HCT116 (cell line): ENCODE results near the gene LTC4S.

Experiments
- CEBPB ChIP-seq: IDR thresholded peaks from 2 replicates; pipeline ENCODE4 v1.6.1; 2012; ENCODE audit warnings: low read depth
- EZH2 ChIP-seq: fragments of 200-600 bp; sonication (generic); IDR thresholded peaks from 2 replicates; pipeline ENCODE4 v1.6.1; 2017; ENCODE audit warnings: antibody characterized with exemption, mixed run types
- POLR2AphosphoS5 ChIP-seq: IDR thresholded peaks from 2 replicates; pipeline ENCODE4 v1.6.1; 2011; ENCODE audit warnings: mild to moderate bottlenecking, low read depth, low read length, moderate library complexity
- TF ChIP-seq, protein P1 (sequence below), 3 experiments: fragments of 200-600 bp in 1 of 3; sonication (generic) in 1 of 3; IDR thresholded peaks in 2 of 3; conservative IDR thresholded peaks in 1 of 3; 2 replicates each; pipeline ENCODE4 v1.5.1; 2012 to 2017; ENCODE audit warnings: low read depth in 2 of 3, low read length in 2 of 3, antibody characterized with exemption in 1 of 3, borderline replicate concordance in 1 of 3, control low read depth in 1 of 3, mild to moderate bottlenecking in 1 of 3, mixed read lengths in 1 of 3, mixed run types in 1 of 3, moderate library complexity in 1 of 3; ENCODE audit not compliant: insufficient read depth in 1 of 3

DNA sequence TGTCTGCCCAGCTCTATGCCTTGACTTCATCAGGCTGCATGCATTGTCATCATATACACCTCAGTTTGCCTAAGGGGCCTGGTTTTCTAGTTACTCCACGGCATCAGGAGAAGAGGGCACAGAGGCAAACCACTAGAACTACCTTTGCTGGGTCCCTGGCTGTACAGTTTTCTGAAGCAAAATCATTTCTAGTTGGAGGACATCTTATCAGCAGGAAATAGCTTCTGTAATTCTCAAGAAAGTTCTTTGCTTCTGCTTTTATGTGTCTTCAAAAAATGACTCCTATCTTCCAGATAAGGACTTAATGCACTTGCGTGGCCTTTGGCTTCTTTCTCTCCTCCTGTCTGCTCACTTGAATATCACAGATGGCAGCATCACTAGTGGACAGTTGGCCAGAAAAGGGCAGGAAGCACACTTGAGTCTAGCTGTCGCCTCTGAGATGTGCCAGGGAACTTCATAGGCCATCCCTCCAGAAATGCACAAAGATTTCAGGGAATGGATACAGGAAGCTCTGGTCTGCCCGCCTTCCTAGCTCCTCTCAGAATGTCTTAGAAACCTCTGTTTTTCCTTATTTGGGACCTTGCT, 22.4 kb upstream of the LTC4S start:
- TF ChIP-seq, protein P1, sequence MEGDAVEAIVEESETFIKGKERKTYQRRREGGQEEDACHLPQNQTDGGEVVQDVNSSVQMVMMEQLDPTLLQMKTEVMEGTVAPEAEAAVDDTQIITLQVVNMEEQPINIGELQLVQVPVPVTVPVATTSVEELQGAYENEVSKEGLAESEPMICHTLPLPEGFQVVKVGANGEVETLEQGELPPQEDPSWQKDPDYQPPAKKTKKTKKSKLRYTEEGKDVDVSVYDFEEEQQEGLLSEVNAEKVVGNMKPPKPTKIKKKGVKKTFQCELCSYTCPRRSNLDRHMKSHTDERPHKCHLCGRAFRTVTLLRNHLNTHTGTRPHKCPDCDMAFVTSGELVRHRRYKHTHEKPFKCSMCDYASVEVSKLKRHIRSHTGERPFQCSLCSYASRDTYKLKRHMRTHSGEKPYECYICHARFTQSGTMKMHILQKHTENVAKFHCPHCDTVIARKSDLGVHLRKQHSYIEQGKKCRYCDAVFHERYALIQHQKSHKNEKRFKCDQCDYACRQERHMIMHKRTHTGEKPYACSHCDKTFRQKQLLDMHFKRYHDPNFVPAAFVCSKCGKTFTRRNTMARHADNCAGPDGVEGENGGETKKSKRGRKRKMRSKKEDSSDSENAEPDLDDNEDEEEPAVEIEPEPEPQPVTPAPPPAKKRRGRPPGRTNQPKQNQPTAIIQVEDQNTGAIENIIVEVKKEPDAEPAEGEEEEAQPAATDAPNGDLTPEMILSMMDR (IDR thresholded peaks at IDR 0.05 in 2 of 3, conservative IDR thresholded peaks at IDR 0.05 in 1 of 3; ENCODE audit: borderline replicate concordance in 1 of 3, insufficient read depth in 1 of 3, low read depth in 2 of 3, low read length in 2 of 3) = no peak
- no peak for TF ChIP-seq EZH2
- TF ChIP-seq CEBPB = no peak
- no peak for TF ChIP-seq POLR2AphosphoS5
